Erythroblast (primary cell): Measurements from ENCODE around the gene TMUB1.
"Not testable (repeated sequence)": the region's sequence is repeated elsewhere in the genome, so short reads cannot be mapped to it uniquely, and the experiment has no call there.

Source experiments
- DNase-seq, 2 experiments: peaks; one replicate each; lab custom pipeline; 2025; lab: John Stamatoyannopoulos, UW
- GATA1 ChIP-seq: IDR thresholded peaks from 2 replicates; pipeline ENCODE4 v1.6.1; 2011; ENCODE audit warnings: low read depth, mild to moderate bottlenecking, control low read depth, low read length, moderate library complexity
- POLR2A ChIP-seq: IDR thresholded peaks from 2 replicates; pipeline ENCODE4 v1.6.1; 2011; ENCODE audit warnings: mild to moderate bottlenecking, low read length

Gene TMUB1

DNA sequence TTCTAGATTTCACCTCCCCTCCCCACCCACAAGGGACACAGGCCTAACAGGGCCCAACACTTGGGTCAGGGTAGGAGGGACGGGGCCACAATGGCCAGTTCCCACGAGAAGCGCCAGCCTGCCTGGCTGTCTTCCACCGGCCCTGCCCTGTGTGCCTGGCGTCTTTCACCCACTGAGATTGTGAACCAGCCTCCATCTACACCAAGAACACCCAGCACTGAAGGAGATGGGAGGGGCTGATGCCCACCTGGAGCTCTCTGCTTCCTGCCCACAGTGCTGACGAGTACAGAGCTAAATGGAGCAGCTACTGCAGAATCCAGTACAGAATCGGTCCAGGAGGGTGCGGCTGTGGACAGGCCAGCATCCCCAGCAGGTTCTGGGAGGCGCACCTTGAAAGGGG, 37.3 kb downstream of the TMUB1 start:
- TF ChIP-seq POLR2A, result no peak
- TF ChIP-seq GATA1, result no peak
- DNase-seq, result no peak

DNA sequence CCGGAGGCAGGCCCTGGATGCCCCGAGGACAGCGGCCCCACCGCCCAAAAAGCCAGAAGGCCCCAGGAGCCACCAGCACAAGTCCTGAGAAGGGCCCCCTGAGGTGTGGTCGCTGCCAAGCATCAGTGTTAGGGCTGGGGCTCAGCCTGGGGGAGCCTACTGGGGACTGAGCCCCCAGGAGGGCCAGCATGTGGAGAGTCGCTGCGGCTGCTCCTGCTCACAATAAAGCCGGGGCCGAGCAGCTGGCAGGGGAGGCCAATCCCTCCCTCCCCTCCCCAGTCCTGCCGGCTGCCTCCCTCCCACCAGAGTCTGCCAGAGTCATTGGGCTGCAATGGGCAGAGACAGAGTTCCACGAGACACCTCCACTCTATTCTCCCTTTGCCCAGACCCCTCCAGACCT, 38.0 kb downstream of the TMUB1 start:
- no peak for TF ChIP-seq POLR2A
- no peak for TF ChIP-seq GATA1
- no peak for DNase-seq

DNA sequence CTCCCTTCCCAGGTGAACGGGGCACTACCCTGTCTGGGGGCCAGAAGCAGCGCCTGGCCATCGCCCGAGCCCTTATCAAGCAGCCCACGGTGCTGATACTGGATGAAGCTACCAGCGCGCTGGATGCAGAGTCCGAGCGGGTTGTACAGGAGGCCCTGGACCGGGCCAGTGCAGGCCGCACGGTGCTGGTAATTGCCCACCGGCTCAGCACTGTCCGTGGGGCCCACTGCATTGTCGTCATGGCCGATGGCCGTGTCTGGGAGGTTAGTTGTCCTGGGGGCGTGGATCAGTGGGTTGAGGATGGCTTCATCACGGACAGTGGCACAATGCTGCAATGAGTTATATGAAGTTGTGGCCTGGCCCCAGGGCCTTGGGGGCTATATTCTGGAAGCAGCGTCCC, 39.3 kb downstream of the TMUB1 start:
- no peak for DNase-seq
- no peak for TF ChIP-seq POLR2A
- TF ChIP-seq GATA1, result no peak

DNA sequence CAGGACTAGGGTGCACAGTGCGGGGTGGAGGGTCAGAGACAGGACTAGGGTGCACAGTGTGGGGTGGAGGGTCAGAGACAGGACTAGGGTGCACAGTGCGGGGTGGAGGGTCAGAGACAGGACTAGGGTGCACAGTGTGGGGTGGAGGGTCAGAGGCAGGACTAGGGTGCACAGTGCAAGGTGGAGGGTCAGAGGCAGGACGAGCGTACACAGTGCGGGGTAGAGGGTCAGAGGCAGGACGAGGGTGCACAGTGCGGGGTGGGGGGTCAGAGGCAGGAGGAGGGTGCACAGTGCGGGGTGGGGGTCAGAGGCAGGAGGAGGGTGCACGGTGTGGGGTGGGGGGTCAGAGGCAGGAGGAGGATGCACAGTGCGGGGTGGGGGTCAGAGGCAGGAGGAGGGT, 39.8 kb downstream of the TMUB1 start:
- DNase-seq, result not testable (repeated sequence)

- no peak for DNase-seq
- no peak for TF ChIP-seq GATA1
- no peak for TF ChIP-seq POLR2A
Measured at GRCh38 chr7:151040616-151041375, 42.5 kb downstream of the TMUB1 start.

- TF ChIP-seq POLR2A (no peak), GATA1 (no peak)
- peak in 1 of 2 experiments; percentile 82 for DNase-seq
Measured at GRCh38 chr7:151039850-151040548, 43.3 kb downstream of the TMUB1 start.

- DNase-seq, result peak; percentile 97
- TF ChIP-seq GATA1 (peak; percentile 34), POLR2A (peak; percentile 94)
Measured at GRCh38 chr7:151038951-151039849, 44.1 kb downstream of the TMUB1 start.

DNA sequence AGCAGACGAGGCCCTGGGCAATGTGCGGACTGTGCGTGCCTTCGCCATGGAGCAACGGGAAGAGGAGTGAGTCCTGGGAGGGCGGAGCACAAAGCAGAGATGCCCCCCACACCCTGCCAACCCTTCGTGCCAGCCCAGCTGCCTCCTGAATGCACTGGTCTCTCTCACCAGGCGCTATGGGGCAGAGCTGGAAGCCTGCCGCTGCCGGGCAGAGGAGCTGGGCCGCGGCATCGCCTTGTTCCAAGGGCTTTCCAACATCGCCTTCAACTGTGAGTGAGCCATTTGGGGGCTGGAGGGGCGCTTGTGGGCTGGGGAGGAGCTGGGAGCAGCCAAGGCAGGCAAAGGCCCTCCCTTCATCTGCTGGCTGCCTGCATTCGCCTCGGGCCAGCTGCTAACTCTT, 47.4 kb downstream of the TMUB1 start:
- TF ChIP-seq GATA1, result no peak
- no peak for TF ChIP-seq POLR2A
- no peak for DNase-seq

DNA sequence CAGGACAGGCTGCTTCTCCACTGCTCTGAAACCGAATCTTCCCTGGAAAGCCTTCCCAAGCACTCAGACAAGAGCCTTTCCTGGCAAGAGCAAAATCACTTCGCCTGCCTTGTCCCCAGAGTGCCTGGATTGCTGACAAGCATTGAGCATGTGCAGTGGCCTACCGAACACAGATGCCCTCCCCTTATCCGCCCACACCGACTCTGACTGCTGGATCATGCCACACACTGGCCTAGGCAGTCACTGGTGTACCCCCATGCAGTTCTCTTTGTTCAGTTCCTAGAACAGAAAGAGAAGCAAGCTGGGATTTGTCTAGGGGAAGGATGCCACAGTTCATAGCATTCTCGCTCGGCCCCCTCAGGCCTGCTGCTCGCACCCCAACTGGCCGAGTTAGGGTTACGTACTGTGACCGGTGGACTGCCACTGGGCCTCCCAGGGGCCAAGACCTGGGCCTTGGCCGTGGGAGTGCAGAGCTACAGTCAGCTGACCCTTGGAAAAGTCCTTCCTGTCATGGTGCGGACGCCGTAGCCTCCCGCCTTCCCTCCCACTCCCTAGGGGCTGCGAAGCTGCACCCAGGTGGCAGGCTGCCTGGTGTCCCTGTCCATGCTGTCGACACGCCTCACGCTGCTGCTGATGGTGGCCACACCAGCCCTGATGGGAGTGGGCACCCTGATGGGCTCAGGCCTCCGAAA, 48.1 kb downstream of the TMUB1 start:
- TF ChIP-seq GATA1, result no peak
- no peak for DNase-seq

- DNase-seq, result no peak
- TF ChIP-seq GATA1 (no peak), POLR2A (peak; percentile 15)
Measured at GRCh38 chr7:151034312-151035025, 48.8 kb downstream of the TMUB1 start.

DNA sequence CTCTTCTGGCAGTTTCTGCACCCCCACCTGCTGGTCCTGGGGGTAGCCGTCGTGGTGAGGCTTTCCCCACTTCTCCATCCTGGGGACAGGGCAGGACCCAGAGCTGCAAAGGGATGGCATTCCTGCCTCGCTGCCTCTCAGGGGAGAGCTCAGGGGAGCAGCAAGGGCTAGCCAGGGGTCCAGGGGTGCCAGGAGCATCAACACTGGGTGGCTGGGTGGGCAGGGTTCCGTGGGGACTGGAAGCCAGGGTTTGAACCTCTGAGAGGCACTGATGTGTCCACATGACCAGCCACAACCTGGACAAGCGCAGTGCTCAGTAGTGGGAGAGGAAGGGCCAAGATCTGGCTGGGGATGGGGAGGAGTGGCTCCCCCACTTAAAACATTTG, 49.4 kb downstream of the TMUB1 start:
- no peak for DNase-seq

GRCh38 chr7:151032936-151033863, 50.1 kb downstream of the TMUB1 start:
- TF ChIP-seq POLR2A (no peak), GATA1 (no peak)
- no peak for DNase-seq

More for the DNA sequence above, 49.4 kb downstream of the TMUB1 start:
- no peak for TF ChIP-seq POLR2A
- no peak for TF ChIP-seq GATA1
